Nephron (organoid): ENCODE results near the gene COL28A1.
"Not testable (repeated sequence)": the region's sequence is repeated elsewhere in the genome, so short reads cannot be mapped to it uniquely, and the experiment has no call there.

Experiments used
- H3K27ac Mint-ChIP-seq, 3 experiments: 2 replicates each; pipeline ENCODE4 v1.8.0; 2020; ENCODE audit warnings: mixed read lengths in 3 of 3, mild to moderate bottlenecking in 2 of 3, moderate library complexity in 1 of 3
- H3K27me3 Mint-ChIP-seq: 2 replicates; pipeline ENCODE4 v1.8.0; 2021; ENCODE audit warnings: low read depth, mild to moderate bottlenecking, moderate library complexity, mixed read lengths
- H3K36me3 Mint-ChIP-seq: 2 replicates; pipeline ENCODE4 v1.8.0; 2020; ENCODE audit warnings: low read depth, mixed read lengths
- H3K4me1 Mint-ChIP-seq: 2 replicates; pipeline ENCODE4 v1.8.0; 2020; ENCODE audit warnings: mixed read lengths
- H3K4me3 Mint-ChIP-seq, 3 experiments: 2 replicates each; pipeline ENCODE4 v1.8.0; 2020; ENCODE audit warnings: mild to moderate bottlenecking in 3 of 3, mixed read lengths in 3 of 3, moderate library complexity in 2 of 3
- H3K9me3 Mint-ChIP-seq: 2 replicates; pipeline ENCODE4 v1.8.0; 2020; ENCODE audit warnings: mixed read lengths
- CTCF ChIP-seq, 3 experiments: fragments of 200-600 bp; sonication (generic); IDR thresholded peaks; one replicate each; pipeline ENCODE4 v1.5.0; 2021; ENCODE audit warnings: antibody characterized with exemption in 3 of 3; ENCODE audit not compliant: unreplicated experiment in 3 of 3

The COL28A1 gene

DNA sequence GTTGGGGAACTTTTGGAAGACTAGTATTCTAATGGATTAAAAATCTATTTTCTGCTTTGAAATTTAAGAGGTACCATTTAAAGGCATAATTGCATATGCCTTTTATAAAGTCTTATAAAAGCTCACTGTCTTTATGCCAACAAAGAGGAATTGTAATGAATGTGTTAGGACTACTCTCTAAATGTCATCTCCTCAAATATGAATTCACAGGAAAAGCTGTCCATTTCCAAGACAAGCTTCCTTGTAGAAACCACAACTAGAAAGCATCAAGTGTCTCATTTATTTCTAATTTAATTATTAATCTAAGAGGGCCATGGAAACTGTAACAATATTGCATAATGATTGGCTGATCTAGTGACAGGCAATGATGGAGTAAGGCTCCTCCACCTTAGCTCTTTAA lies 130.2 kb downstream of the COL28A1 start:
- Mint-ChIP-seq H3K27ac (no peak overlapping the region), H3K36me3 (no peaks in the 10 kb centered on the region), H3K4me3 (no peak overlapping the region), H3K27me3 (no peaks in the 10 kb centered on the region), H3K4me1 (no peaks in the 10 kb centered on the region), H3K9me3 (peaks cover 11% of the 10 kb centered on the region)
- no peak for TF ChIP-seq CTCF (IDR thresholded peaks at IDR 0.05; ENCODE audit: unreplicated experiment in 3 of 3)

DNA sequence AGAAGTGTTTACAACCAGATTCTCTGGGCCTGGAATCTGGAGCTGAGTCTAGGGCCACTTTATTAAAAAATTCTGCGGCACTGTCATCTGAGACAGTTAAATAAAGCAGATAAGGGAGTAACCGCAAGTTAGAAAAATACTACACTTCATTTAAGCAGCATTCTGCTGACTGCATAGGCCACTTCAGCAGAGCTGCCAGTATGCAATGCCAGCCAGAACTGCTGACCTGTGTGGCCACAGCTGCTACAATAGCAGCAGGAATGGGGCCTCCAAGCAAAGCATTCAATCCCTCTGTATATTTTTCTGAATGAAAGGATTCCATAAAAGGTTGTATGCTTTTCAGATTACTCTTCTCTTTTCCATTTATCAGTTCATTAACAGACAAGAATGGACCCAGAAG lies 136.0 kb downstream of the COL28A1 start:
- Mint-ChIP-seq H3K4me3 (no peak overlapping the region), H3K4me1 (no peaks in the 10 kb centered on the region), H3K27me3 (no peaks in the 10 kb centered on the region), H3K9me3 (no peaks in the 10 kb centered on the region), H3K36me3 (no peaks in the 10 kb centered on the region), H3K27ac (peak overlapping the region in 2 of 3 experiments; percentile 24 to 75)
- TF ChIP-seq CTCF (IDR thresholded peaks at IDR 0.05; ENCODE audit: unreplicated experiment in 3 of 3) = no peak

DNA sequence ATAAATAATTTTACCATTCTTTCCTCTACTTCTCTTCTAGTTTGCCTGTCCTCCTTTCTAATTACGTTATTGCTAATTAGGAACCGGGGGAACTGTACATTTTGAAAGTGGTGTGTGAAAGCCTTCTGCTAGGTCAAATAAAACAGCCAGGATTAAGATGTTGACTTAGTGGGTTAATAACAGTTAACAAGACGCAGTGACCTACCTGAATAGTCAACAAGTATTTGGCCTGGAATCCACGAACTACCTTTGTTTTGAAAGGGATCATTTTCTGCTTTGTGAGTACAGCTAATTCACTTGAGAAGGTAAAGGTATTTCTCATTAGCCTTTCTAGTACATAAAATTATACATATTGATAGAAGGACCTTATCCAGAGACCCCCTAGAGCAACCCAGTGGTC lies 139.9 kb downstream of the COL28A1 start:
- no peak for TF ChIP-seq CTCF (IDR thresholded peaks at IDR 0.05; ENCODE audit: unreplicated experiment in 3 of 3)
- Mint-ChIP-seq H3K27me3 (no peaks in the 10 kb centered on the region), H3K4me3 (no peak overlapping the region), H3K36me3 (peaks cover 14% of the 10 kb centered on the region), H3K9me3 (peaks cover 21% of the 10 kb centered on the region), H3K4me1 (no peaks in the 10 kb centered on the region), H3K27ac (no peak overlapping the region)

- H3K27ac Mint-ChIP-seq, H3K27me3 Mint-ChIP-seq, H3K4me3 Mint-ChIP-seq, H3K4me1 Mint-ChIP-seq: not testable (repeated sequence)
- H3K36me3 Mint-ChIP-seq = peaks cover 14% of the 10 kb centered on the region
- peaks cover 35% of the 10 kb centered on the region for H3K9me3 Mint-ChIP-seq
Measured at GRCh38 chr7:7388164-7388563, 147.5 kb downstream of the COL28A1 start.

- no peak for TF ChIP-seq CTCF (IDR thresholded peaks at IDR 0.05; ENCODE audit: unreplicated experiment in 3 of 3)
- Mint-ChIP-seq H3K27me3 (peaks cover 5% of the 10 kb centered on the region), H3K9me3 (peaks cover 11% of the 10 kb centered on the region), H3K36me3 (no peaks in the 10 kb centered on the region), H3K4me3 (no peak overlapping the region), H3K4me1 (no peaks in the 10 kb centered on the region), H3K27ac (no peak overlapping the region)
Measured at GRCh38 chr7:7385421-7385820, 150.3 kb downstream of the COL28A1 start.

GRCh38 chr7:7384228-7384627 lies 151.4 kb downstream of the COL28A1 start:
- no peak overlapping the region for H3K4me3 Mint-ChIP-seq
- no peaks in the 10 kb centered on the region for H3K4me1 Mint-ChIP-seq
- no peak overlapping the region for H3K27ac Mint-ChIP-seq
- peaks cover 5% of the 10 kb centered on the region for H3K27me3 Mint-ChIP-seq
- H3K36me3 Mint-ChIP-seq = no peaks in the 10 kb centered on the region
- H3K9me3 Mint-ChIP-seq = peaks cover under 1% of the 10 kb centered on the region
- no peak for TF ChIP-seq CTCF (IDR thresholded peaks at IDR 0.05; ENCODE audit: unreplicated experiment in 3 of 3)
